SK-MEL-5 (cell line): ENCODE measurements around the gene MPP2. TPM values are rescaled to one million over a fixed set of nuclear protein-coding genes. Genes with fewer than 3 reads are reported as not detected.
"Not testable (repeated sequence)": the region's sequence is repeated elsewhere in the genome, so short reads cannot be mapped to it uniquely, and the experiment has no call there.

Experiments
- DNase-seq: peaks from one replicate; pipeline ENCODE4 v3.0.0-alpha.2; 2016; ENCODE audit warnings: low read depth, low spot score
- in situ Hi-C: cut with HindIII; loops from 2 replicates; pipeline ENCODE4 v1.10.0; 2016; ENCODE audit warnings: low sequenced_read_pairs, high pct_unique_total_duplicates, low pct_unique_long_range_greater_than_20kb
- total RNA-seq: library from RNA; depleted of rRNA; stranded (reverse); fragments of >200 nt; shearing (Covaris generic); gene quantifications from 2 replicates; pipeline ENCODE4 v1.2.3, GENCODE V29; 2014

Gene MPP2
- total RNA-seq, 1 experiment from 2014 or later = 1.8 TPM

GRCh38 chr17:43882761-43883415 is 24.4 kb downstream of the MPP2 start:
- no peak for DNase-seq
- in situ Hi-C loops = no loop called here

DNA sequence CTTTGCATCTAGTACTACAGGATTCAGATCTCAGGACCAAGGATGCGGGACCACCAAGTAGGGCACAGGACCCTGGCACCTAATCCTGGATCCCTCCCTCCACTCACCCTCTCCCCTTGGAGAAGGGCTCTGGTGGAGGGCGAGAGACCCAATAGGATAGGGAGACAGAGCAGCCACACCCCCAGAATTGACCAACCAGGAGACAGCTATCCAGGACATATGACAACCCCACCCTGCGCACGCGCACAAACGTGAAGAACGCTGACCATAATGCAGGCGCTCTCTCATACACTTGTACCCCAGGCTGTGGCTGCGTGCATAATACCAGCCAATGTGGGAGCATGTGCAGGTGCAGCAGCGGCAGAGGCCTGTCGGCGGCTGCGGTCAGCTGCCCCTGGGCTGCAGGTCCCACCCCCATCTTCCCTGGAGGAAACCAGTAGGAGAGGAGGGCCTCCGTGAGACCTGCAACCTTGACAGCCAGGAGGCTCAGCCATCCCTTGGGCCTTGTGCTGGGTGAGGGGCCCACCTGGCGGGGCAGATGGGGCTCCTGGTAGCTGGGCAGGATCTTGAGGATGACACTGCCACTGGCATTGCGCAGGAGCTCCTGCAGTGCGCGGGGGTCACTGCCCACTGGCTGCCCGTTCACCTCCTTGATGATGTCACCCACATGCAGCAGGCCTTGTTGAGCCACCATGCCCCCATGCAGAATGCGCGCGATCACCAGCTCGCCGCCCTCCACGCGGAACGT is 25.4 kb downstream of the MPP2 start:
- in situ Hi-C loops = no loop called here
- DNase-seq = no peak

GRCh38 chr17:43881181-43881580 is 26.2 kb downstream of the MPP2 start:
- no peak for DNase-seq
- in situ Hi-C loops = no loop called here

DNA sequence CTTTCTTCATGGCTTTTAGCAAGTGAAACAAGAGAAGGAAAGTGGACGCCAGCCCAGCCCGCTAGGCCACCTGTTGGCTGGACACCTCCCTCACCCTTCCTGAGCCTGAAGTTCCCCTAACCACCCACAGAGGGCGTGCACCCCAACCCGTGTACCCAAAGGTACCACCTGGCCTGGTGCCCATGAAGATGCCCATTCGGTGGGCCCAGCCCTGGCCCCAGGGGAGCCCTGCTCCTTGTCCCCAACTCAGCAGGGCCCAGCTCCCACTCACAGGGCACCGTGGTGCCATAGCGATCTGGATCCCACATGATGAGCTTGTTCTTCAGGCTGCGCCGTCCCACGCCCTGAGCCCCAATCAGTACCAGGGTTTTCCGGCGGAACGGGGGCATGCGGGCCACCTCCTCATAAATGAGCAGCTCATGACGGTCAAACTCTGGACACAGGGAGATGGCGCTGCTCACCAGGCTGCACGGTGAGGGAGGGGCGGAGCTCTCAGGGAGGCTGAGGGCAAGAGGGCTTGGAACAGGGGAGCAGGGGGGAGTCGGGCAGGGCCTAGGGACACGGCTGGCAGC is 26.8 kb downstream of the MPP2 start:
- peak; percentile 72 for DNase-seq
- in situ Hi-C loops = no loop called here

GRCh38 chr17:43879723-43880419 is 27.5 kb downstream of the MPP2 start:
- in situ Hi-C loops = no loop called here

DNA sequence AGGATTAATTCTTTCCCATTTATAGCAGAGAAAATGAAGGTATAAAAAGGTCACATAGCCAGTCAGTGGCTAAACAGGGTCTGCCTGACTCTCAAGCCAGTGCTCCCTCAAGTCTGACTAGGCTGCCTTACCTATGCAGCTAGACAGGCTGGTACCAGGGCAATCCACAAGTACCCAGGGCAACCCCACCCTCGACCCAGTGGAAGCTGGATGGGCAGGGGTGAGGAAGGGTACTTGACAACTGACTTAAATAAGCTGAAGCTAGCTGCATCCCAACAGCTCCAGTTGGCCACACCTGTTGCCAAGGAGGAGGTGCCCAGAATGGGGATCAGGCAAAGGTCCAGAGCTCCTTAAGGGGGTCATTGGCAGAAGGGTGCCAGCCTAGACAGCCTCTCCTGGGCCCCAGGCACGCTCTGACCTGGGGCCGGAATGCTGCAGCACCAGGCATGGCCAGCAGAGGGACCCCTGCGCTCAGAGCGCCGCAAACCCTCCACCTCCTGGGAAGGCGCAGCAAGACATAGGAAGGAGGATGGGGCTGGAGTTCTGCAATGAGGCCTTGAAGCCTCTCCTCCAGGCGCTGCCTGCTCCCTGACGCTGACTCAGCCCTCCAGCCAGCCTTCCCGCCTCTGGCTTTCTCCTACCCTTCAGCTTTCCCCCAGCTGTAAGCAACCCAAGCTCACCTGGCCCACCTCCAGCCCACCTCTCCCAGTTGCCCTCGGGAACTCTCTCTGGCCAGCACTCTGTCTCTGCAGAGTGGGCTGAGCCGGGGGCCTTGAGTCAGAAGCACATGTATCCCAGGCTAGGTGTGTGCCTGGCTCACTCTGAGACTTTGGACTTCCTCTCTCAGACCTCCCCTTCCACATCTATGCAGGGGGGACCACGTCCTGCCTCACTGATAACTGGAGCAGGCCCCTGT is 28.8 kb downstream of the MPP2 start:
- in situ Hi-C loops = no loop called here
- peak; percentile 72 for DNase-seq

More at GRCh38 chr17:43879723-43880419, 27.5 kb downstream of the MPP2 start:
- DNase-seq = no peak

DNA sequence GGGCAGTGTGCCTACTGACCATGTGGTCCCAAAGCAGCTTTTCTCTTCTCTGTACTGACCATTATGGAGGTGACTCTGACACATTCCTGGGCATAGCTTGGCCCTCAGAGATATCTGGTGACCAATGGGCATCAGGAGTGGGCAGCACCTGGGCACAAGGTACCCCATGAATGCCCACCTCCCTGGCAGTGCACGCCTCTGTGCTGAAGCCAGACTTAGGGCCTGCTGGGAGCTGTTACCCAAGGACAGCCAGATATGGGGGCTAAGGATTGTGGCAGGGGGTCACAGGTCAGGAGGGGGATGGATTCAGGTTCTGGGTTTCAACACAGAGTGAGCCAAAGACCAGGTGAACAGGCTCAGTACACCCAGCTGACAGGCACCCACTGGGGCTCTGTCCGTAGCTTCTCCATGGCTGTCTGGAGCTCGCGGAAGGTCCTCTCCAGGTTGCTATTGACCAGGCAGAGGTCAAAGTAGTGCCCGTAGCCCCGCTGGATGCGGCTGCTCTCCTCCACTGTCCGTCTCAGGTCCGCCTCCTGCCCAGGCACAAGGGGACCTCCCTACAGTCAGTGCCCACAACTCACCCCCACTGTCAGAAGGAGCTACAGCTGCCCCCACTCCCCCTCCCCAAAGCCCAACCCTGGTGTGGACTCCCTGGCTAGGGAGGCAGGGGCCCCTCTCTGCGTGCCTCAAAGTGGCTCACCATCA is 29.7 kb downstream of the MPP2 start:
- no peak for DNase-seq
- in situ Hi-C loops = no loop called here

DNA sequence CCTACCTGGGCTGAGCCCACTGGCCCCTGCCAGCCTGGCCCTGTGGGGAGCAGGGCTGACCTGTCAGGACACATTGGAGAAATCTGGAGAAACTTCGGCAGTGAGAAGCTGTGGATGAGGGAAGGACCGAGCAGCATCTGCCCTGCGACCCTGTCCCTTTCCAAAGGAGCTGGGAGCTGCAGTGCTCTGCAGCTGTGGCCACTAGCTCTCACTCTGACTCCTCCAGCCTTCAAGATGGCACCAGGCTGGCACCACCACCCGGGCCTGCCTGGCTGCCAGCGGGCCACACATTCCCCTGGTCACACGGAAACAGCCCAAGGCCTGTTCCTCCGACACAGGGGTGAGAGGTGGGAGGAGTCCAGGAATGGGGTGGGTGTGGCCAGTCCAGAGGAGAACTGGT is 30.3 kb downstream of the MPP2 start:
- in situ Hi-C loops = no loop called here
- DNase-seq = no peak

DNA sequence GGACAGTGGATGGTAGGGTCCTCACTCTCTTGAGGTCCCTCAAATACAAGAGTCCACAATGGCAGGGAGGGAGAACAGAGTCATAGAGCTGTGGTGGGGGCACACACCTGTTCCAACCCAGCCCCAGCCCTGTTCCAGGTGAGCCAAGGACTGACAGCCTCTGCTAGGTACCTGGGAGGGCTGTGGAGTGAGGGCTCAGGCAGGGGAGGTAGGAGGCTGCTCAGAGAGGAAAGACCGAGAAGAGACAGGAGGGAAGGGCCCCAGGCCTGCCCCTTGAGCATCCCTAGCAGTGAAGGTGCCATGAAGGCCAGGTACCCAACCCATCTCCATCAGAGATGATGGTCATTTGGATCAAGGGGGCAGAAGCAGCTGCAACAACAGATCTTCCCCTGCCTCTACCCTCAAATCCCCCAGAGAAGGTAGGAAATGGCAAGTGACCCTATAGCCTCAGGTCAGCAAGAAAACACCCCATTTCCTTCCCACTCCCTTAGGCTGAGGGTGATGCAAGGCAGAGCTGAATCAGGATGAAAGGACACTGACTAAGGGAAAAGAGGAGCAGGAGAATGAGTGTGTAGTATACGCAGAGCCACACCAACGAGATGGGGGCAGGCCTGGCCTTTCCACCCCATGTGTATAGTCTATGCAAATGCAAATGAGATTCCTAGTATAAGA is 31.7 kb downstream of the MPP2 start:
- in situ Hi-C loops = no loop called here
- DNase-seq = no peak

- in situ Hi-C loops = no loop called here
Measured at GRCh38 chr17:43874293-43874692, 33.0 kb downstream of the MPP2 start.

DNA sequence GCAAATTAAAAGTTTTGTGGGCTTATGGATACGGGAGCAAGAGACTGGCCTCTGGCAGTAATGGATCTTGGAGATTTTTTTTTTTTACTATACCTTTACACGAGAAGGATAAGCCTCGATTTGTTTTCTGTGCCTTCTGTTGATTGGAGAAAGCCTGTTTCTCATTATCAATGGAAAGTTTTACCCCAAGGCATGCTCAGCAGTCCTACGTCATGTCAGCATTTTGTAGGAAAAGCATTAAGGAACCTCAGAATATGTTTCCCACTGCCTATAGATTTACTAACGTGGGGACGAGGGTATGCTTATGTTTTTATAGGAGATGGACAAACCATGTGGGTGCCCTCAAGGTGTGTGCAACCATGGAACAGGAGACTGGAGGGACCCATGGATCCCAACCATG is 33.5 kb downstream of the MPP2 start:
- in situ Hi-C loops = no loop called here
- no peak for DNase-seq

More at GRCh38 chr17:43874293-43874692, 33.0 kb downstream of the MPP2 start:
- no peak for DNase-seq

DNA sequence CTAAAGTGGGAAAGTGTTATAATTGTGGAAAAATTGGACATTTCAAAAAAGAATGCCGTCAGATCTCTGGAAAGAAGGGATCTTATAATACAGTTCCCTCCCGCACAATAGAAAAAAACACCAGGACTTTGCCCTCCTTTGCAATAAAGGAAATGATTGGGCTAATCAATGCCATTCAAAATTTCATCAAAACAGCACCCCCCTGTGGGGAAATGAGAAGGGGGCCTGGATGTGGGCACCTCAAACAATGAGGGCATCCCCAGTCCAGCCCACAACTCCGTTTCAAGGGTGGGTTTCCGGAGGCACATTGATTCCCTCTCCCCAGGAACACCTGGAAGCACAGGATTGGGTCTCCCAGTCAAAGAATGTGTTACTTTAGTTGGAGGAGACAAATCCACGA is 34.2 kb downstream of the MPP2 start:
- in situ Hi-C loops = no loop called here
- DNase-seq = no peak

- in situ Hi-C loops = no loop called here
- DNase-seq = no peak
Measured at GRCh38 chr17:43871946-43872690, 35.2 kb downstream of the MPP2 start.

DNA sequence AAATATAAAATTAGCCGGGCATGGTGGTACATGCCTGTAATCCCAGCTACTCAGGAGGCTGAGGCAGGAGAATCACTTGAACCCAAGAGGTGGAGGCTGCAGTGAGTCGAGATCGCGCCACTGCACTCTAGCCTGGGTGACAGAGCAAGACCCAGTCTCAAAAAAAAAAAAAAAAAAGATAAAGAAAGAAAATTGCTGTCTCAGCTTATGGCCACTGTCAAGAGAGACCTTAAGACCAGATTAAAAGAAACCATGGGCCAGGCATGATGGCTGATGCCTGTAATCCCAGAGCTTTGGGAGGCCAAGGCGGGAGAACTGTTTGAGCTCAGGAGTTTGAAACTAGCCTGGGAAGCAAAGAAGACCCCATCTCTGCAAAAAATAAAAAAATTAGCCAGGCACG is 38.3 kb downstream of the MPP2 start:
- DNase-seq, in situ Hi-C loops: not testable (repeated sequence)

GRCh38 chr17:43868226-43868994 is 38.9 kb downstream of the MPP2 start:
- no peak for DNase-seq
- in situ Hi-C loops = no loop called here
